GM19099 (cell line): ENCODE data around the gene SRPK2.

Experiments used
- POLR2A ChIP-seq: IDR thresholded peaks from 3 replicates; pipeline ENCODE4 v1.6.1; 2011; ENCODE audit warnings: low read depth; ENCODE audit not compliant: insufficient read length; ENCODE audit errors: extremely low read depth

Gene SRPK2

DNA sequence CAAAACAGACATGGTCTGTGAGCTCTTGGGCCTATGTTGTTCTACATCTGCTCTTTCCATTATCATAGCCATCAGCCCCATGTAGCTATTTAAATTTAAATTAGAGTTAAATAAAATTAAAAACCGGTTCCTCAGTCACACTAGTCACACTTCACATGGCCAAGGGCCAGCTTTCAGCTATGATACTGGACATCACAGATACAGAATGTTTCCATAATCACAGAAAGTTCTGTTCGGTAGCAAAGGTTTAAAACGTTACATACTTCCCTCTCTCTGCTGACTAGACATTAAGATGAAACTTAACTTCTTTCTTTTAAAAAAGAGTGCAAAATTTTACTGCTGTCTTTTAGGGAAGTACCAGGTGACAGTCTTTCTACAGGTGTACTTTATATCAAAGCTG is 43.0 kb downstream of the SRPK2 start:
- TF ChIP-seq POLR2A = no peak

DNA sequence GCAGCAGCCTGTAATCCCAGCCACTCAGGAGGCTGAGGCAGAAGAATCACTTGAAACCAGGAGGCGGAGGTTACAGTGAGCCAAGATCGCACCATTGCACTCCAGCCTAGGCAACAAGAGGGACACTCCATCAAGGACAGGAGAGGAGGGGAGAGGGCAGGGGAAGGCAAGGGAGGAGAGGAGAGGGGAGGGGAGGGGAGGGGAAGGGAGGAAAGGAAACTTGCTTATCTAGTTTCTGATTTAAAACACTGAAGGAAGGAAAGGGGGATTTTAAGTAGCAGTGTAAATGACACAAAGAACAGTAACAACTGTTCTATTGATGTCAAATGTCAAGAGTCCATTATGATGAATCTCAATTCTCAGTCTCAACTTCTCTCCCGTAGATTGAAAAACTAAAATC is 43.7 kb downstream of the SRPK2 start:
- TF ChIP-seq POLR2A = no peak

DNA sequence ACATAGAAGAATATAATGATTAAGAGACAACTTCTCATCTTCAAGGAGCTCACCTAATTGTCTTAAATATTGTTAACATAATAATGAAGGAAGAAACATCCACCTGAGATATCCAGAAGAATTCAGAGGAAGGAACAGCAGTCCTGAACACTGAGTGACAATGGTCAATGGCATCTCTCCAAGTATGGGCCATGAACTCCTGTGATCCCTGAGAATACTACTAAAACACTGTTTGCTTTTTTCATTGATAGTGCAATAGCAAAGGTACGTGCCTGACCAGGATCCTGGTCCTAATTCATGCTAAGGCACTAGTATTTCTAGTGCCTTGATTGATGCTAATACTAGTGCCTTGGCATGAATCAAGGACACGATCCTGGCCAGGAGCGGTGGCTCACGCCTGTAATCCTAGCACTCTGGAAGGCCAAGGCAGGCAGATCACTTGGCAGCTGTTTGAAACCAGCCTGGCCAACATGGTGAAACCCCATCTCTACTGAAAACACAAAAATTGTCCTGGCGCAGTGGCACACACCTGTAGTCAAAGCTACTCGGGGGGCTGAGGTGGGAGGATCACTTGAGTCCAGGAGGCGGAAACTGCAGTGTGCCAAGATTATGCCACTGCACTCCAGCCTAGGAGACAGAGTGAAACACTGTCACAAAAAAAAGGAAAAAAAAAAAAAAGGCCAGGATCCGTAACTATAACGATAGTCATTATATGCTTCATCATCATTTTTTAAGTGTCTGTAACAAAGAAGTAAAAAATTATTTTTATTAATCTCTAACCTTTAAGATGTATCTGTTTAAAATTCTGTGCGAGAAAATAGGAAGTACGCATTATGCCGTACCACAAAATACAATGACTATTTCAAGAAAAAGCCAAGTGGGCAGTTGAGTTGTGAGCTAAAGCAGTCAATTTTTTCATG is 49.1 kb downstream of the SRPK2 start:
- TF ChIP-seq POLR2A = no peak

DNA sequence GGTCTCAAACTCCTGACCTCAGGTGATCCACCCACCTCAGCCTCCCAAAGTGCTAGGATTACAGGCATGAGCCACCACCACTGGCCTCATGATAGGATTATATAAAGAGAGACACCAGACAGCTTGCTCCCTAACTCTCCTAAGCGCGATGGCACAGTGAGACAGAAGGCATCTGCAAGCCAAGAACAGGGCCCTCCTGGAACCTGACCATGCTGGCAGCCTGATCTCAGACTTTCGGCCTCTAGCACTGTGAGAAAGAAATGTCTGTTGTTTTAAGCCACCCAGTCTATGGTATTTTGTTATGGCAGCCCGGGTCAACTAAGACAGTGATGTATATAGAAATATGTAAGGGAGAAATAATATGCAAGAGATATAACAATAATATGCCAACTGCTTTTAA is 51.2 kb downstream of the SRPK2 start:
- TF ChIP-seq POLR2A = no peak

DNA sequence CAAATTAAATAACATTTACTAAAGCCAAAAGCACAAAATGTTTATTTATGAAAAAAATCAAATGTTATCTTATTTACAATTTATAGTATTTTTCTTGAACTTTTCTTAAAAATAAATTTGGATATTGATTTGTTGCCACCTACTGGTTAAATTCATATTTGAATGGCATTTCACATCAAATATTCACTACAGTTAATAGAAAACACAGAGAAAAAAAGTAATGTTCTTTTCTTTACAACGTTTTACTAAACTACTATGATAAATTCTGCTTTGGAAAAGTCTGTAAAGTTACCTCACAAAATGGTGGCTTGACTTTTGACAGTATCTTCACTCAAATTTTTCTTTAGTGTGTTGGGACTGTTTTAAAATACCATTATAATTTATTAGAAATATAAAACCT is 52.7 kb downstream of the SRPK2 start:
- no peak for TF ChIP-seq POLR2A

DNA sequence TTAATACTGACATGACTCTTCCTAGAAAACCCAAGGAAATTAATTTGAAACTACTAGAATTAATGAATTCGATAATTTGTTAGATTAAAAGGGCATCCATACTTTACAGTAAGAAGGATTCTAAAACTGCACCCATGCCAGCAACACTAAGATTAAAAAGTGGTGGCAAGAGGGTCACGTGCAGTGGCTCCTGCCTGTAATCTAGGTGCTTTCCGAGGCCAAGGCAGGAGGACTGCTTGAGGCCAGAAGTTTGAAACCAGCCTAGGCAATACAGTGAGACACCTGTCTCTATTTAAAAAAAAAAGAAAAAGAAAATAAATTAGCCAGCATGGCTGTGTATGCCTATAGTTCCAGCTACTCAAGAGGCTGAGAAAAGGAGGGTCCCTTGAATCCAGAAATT is 58.2 kb downstream of the SRPK2 start:
- TF ChIP-seq POLR2A = no peak

DNA sequence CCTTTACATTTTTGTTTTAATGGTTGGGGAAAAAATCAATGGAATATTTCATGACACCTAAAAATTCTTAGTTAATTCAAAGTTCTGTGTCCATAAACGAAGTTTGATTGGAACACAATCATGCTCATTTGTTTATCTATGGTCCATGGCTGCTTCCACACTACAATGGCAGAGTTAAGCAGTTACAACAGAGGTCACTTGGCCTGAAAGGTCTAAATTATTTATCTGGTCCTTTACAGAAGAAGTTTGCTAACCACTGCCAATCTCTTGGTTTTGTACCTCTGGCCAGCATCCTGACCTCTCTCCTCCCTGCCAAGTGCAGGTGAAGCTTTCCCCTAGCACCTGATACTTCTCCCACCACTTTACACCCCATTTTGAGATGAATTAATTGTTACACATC is 61.5 kb downstream of the SRPK2 start:
- TF ChIP-seq POLR2A = no peak

DNA sequence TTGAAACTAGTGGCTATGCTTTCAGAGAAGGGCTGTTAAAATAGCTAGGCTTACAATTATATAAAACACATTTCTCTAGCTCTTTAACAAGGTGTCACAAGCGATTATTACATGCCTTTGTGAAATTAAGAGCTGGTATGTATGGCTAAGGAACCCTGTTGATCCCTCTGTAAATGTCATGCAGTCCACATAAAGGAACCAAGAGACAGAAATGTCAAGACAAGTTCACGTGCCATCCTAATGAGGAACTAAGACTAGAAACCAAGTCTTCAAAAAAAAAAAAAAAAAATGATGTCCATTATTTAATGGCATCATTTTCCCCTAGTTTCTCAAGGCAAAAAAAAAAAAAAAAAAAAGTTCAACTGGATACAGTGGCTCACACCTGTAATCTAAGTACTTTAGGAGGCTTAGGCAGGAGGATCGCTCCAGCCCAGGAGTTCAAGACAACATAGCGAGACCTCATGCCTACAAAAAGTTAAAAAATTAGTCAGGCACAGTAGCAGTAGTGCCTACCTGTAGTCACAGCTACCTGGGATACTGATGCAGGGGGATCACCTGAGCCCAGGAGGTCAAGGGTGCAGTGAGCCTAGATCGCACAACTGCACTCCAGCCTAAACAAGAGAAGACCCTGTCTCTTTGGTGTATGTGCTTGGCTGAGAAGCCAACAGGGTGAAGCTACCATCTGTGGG is 63.4 kb downstream of the SRPK2 start:
- no peak for TF ChIP-seq POLR2A

DNA sequence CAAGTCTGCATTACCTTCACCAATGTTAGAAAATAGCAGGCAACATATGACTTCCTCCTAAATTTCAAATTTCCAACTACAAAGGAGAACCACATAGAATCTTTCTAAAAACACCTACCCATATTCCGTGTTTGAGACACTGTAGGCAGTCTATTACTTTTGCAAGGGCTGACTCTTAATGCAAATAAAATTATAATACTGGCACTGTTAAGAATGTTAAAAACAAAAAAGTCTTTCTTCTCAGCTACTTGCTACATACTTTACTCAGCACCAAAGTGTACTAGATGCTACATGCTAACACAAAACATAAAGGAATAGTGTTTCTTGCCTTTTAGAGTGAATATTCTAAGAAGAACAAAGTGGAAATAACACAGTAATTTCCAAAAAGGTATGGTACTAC is 65.4 kb downstream of the SRPK2 start:
- no peak for TF ChIP-seq POLR2A

DNA sequence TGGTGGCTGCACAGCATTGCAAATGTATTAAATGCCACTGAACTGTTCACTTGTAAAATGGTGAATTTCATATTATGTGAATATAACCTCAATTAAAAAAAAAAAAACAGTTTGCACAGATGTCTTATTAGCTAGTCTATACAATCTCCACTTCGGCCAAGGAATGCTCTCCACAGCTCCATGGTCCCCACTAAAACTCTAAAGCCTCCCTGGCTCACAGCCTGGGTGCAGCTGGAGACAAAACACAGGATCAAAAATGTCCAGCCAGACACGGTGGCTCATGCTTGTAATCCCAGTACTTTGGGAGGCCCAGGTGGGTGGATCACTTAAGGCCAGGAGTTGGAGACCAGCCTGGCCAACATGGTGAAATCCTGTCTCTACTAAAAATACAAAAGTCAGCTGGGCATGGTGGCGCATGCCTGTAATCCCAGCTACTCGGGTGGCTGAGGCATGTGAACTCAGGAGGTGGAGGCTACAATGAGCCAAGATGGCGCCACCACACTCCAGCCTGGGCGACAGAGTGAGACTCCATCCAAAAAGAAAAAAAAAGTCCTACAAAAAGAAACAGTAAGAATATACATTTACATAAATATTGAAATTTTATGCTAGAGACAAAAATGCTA is 66.0 kb downstream of the SRPK2 start:
- no peak for TF ChIP-seq POLR2A

DNA sequence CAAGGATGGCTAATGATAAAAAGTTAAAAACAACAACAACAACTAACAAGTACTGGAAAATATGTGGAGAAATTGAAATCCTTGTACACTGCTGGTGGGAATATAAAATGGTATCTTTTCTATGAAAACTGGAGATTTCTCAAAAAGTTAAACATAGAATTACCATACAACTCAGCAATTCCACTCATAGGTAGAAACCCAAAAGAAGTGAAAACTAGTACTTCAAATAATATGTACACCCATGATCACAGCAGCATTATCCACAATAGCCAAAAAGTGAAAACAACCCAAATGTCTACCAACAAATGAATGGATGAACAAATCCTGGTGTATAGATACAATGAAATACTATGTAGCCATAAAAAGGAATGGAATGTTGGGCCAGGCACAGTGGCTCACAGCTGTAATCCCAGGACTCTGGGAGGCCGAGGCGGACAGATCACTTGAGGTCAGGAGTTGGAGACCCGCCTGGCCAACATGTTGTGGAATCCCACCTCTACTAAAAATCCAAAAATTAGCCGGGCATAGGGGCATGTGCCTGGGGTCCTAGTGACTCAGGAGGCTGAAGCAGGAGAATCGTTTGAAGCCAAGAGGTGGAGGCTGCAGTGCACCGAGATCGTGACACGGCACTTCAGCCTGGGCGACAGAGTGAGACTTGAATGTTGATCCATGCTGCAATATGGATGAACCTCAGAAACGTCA is 66.8 kb downstream of the SRPK2 start:
- TF ChIP-seq POLR2A = no peak

DNA sequence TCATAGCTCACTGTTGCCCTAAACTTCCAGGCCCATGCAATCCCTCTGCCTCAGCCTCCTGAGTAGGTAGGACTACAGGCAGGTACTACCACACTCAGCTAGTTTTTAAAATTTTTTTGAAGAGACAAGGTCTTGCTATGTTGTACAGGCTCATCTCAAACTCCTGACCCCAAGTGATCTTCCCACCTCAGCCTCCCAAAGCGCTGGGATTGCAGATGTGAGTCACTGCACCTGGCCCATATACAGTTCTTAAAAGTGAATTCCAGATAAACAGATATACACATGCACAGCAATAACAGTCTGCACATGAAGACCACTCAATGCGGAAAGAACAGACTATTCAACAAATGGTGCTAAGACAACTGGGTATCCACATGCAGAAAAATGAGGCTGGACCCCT is 67.8 kb downstream of the SRPK2 start:
- no peak for TF ChIP-seq POLR2A

DNA sequence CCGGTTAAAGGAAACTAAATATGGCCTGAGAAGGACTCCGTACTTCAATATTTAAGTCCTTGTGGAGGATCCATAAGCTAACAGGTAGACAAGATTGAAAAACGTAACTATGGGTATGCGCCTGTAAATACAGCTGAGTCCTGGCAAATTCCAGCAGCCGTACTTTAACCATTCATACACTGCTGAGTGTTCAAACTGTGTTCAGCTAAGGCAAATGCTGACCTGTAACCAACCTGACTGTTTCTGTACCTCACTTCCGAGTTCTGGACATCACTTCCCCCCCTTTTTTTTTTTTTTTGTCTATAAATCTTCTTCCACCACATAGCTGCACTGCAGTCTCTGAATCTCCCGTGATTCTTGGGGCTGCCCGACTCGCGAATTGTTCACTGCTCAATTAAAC is 69.1 kb downstream of the SRPK2 start:
- TF ChIP-seq POLR2A = no peak

DNA sequence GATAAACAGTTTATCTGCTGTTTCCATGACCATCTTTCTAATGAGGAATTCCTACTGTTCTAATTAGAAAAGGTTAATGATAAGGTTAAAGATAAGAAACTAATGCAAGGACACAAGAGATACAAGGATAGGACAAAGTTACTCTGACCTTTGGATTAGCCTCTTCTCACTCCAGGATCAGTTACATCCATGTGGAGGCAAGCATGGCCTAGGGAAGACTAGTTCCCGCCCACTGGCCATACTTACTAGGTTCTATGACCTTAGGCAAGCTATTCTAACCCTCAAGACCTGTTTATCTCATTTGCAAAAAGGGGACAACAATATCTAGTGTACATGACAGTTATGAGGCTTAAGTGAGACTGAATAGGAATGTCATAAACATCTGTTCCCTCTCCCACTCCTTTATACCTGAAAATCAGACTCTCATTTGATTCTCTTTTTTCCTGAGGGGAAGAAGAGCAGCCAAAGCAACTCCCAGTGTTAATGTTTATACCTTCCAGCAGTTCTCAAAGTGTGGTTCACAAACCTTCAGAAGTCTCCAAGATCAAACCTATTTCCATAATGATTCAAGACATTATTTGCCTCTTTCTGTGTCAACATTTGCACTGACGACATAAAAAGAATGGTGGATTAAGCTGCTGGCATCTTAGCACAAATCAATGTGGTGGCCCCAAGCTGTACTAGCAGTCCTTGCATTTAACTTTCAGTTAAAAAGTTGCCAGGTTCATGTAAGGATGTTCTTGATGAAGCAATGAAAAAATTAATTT is 72.0 kb downstream of the SRPK2 start:
- no peak for TF ChIP-seq POLR2A
